Measurements from ENCODE around the gene SLC27A6. TPM values are rescaled to one million over a fixed set of nuclear protein-coding genes. Genes with fewer than 3 reads are reported as not detected.

Gene SLC27A6
- polyA plus RNA-seq, 1 of the 3 experiments (the other 2 are of a cell fraction) = 0.12 TPM

DNA sequence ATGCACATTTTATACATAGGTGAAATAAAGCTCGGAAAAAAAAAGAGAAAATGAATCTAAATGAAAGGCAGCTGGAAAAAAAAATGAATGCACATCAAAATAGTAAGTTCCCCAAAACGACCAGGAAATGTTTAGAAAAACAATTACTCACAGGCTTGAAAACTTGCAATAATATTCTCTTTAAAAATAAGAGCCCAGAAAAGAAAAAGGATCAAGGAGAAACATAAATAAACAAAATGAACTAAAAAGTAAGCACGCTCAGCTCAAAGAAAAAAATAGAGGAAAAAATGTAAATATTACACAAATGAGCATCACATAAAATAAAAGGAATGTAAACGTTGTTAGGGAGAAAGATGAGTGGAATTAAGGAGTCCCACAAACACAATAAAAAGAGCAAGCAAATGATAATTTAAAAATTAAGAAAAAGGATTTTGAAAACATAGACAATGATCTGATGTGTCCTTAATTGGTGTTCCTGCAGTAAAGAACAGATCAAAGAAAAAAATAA lies 54.2 kb downstream of the SLC27A6 start:
- no peaks in the 10 kb centered on the region for H3K79me2 ChIP-seq (ENCODE audit: insufficient read depth)
- H3K4me3 ChIP-seq (ENCODE audit: low read depth in 2 of 2, low read length in 1 of 2) = no peak overlapping the region
- H2AFZ ChIP-seq (ENCODE audit: low read depth) = no peak overlapping the region
- H3K27ac ChIP-seq (ENCODE audit: low read depth in 2 of 2, low read length in 1 of 2) = peak overlapping the region in 1 of 2 experiments; percentile 76; a peak in 1 of 4 replicates
- H3K4me1 ChIP-seq (ENCODE audit: control insufficient read depth in 1 of 2, insufficient read depth in 2 of 2, low read depth in 1 of 2, low read length in 1 of 2) = peaks cover 0 to 21% of the 10 kb centered on the region in 2 experiments; a peak in 2 of 4 replicates
- ChIA-PET POLR2A (no interaction called here), CTCF (no interaction called here)
- H3K27me3 ChIP-seq (ENCODE audit: insufficient read depth) = no peaks in the 10 kb centered on the region
- no peaks in the 10 kb centered on the region for H3F3A ChIP-seq (replicated peaks; ENCODE audit: insufficient read depth)
- no peaks in the 10 kb centered on the region for H3K36me3 ChIP-seq (replicated peaks in 1 of 2; ENCODE audit: control insufficient read depth in 1 of 2, insufficient read depth in 2 of 2, low read length in 1 of 2)
- H3K4me2 ChIP-seq = no peak overlapping the region
- 18% methylated on average over 4 of the region's 4 CpGs for WGBS (ENCODE audit: low lambda C conversion rate)
- no peaks in the 10 kb centered on the region for H3K9me3 ChIP-seq
- H3K9me2 ChIP-seq = 0 out of 2 replicates have a peak, but pooled peaks cover 2% of the 10 kb centered on the region
- no peak for DNase-seq
- H4K20me1 ChIP-seq (ENCODE audit: insufficient read depth) = no peaks in the 10 kb centered on the region
- no peak overlapping the region for H3K9ac ChIP-seq
- TF ChIP-seq TAF1 (IDR thresholded peaks at IDR 0.05; ENCODE audit: borderline replicate concordance, low read depth, low read length) = no peak
- TF ChIP-seq ELF1 (IDR thresholded peaks at IDR 0.05) = no peak
- TF ChIP-seq JUND (IDR thresholded peaks at IDR 0.05) = no peak
- TF ChIP-seq, protein P1, sequence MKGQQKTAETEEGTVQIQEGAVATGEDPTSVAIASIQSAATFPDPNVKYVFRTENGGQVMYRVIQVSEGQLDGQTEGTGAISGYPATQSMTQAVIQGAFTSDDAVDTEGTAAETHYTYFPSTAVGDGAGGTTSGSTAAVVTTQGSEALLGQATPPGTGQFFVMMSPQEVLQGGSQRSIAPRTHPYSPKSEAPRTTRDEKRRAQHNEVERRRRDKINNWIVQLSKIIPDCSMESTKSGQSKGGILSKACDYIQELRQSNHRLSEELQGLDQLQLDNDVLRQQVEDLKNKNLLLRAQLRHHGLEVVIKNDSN (IDR thresholded peaks at IDR 0.05; ENCODE audit: borderline replicate concordance, low read depth) = no peak
- TF ChIP-seq RXRA (IDR thresholded peaks at IDR 0.05; ENCODE audit: borderline replicate concordance, low read depth) = no peak
- no peak for TF ChIP-seq MXI1 (IDR thresholded peaks at IDR 0.05; ENCODE audit: low read depth, low read length)
- TF ChIP-seq CHD2 (IDR thresholded peaks at IDR 0.05; ENCODE audit: low read length, partially characterized antibody) = no peak
- no peak for TF ChIP-seq NFIC (IDR thresholded peaks at IDR 0.05; ENCODE audit: borderline replicate concordance)
- TF ChIP-seq RCOR1 (IDR thresholded peaks at IDR 0.05; ENCODE audit: low read length) = no peak
- TF ChIP-seq RAD21 (IDR thresholded peaks at IDR 0.05; ENCODE audit: low read length) = no peak

DNA sequence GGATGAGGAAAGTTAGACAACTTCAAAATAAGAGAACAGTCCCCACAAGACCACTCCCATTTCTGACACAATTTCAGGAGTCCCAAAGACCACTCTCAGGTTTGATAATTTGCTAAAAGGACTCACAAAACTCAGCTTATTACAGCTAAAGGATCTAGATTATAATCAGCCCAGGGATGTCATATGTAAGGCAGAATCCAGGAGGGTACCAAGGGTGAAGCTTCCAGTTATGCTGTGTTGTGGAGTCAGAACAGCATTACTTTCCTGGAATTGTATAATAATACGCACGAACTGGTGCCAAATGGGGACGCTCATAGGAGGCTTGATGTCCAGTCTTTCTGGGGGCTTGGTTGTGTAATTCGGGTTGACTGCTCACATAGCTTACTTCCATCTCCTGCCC lies 55.4 kb downstream of the SLC27A6 start:
- peaks cover 0 to 21% of the 10 kb centered on the region in 2 experiments; a peak in 2 of 4 replicates for H3K4me1 ChIP-seq (ENCODE audit: control insufficient read depth in 1 of 2, insufficient read depth in 2 of 2, low read depth in 1 of 2, low read length in 1 of 2)
- POLR2A ChIA-PET = no interaction called here
- H3K27ac ChIP-seq (ENCODE audit: low read depth in 2 of 2, low read length in 1 of 2) = no peak overlapping the region; a peak in 1 of 4 replicates
- CTCF ChIA-PET = no interaction called here
- H4K20me1 ChIP-seq (ENCODE audit: insufficient read depth) = no peaks in the 10 kb centered on the region
- no peak overlapping the region for H2AFZ ChIP-seq (ENCODE audit: low read depth)
- DNase-seq = no peak
- no peak overlapping the region for H3K4me3 ChIP-seq (ENCODE audit: low read depth in 2 of 2, low read length in 1 of 2)
- TF ChIP-seq SMC3 (IDR thresholded peaks at IDR 0.05; ENCODE audit: low read depth, low read length) (no peak), NRF1 (IDR thresholded peaks at IDR 0.05; ENCODE audit: low read depth, low read length) (no peak), TAF1 (IDR thresholded peaks at IDR 0.05; ENCODE audit: borderline replicate concordance, low read depth, low read length) (no peak), ELF1 (IDR thresholded peaks at IDR 0.05) (no peak), FOXJ3 (CRISPR knock-in tag; IDR thresholded peaks at IDR 0.05) (no peak), JUND (IDR thresholded peaks at IDR 0.05) (no peak), YY1 (IDR thresholded peaks at IDR 0.05; ENCODE audit: low read depth) (no peak), RAD21 (IDR thresholded peaks at IDR 0.05; ENCODE audit: low read length) (no peak), RCOR1 (IDR thresholded peaks at IDR 0.05; ENCODE audit: low read length) (no peak), GABPA (IDR thresholded peaks at IDR 0.05; ENCODE audit: low read depth) (no peak), MEF2A (IDR thresholded peaks at IDR 0.05; ENCODE audit: borderline replicate concordance, low read depth) (no peak), SIN3A (IDR thresholded peaks at IDR 0.05; ENCODE audit: borderline replicate concordance, low read depth, low read length) (no peak), EZH2phosphoT487 (IDR thresholded peaks at IDR 0.05; ENCODE audit: borderline replicate concordance, low read depth) (no peak)
- TF ChIP-seq, protein P2, sequence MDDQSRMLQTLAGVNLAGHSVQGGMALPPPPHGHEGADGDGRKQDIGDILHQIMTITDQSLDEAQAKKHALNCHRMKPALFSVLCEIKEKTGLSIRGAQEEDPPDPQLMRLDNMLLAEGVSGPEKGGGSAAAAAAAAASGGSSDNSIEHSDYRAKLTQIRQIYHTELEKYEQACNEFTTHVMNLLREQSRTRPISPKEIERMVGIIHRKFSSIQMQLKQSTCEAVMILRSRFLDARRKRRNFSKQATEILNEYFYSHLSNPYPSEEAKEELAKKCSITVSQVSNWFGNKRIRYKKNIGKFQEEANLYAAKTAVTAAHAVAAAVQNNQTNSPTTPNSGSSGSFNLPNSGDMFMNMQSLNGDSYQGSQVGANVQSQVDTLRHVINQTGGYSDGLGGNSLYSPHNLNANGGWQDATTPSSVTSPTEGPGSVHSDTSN (IDR thresholded peaks at IDR 0.05) = no peak
- no peak overlapping the region for H3K9ac ChIP-seq
- H3K4me2 ChIP-seq = no peak overlapping the region
- H3K27me3 ChIP-seq (ENCODE audit: insufficient read depth) = no peaks in the 10 kb centered on the region
- H3F3A ChIP-seq (replicated peaks; ENCODE audit: insufficient read depth) = no peaks in the 10 kb centered on the region
- WGBS (ENCODE audit: low lambda C conversion rate) = 68% methylated on average over 4 of the region's 4 CpGs
- no peaks in the 10 kb centered on the region for H3K9me3 ChIP-seq
- H3K9me2 ChIP-seq = 0 out of 2 replicates have a peak, but pooled peaks cover 2% of the 10 kb centered on the region
- H3K36me3 ChIP-seq (replicated peaks in 1 of 2; ENCODE audit: control insufficient read depth in 1 of 2, insufficient read depth in 2 of 2, low read length in 1 of 2) = no peaks in the 10 kb centered on the region
- no peaks in the 10 kb centered on the region for H3K79me2 ChIP-seq (ENCODE audit: insufficient read depth)

All from SK-N-SH (cell line).